Panc1 (cell line): Measurements from ENCODE around the gene VAV3.

Experiments
- POLR2AphosphoS5 ChIP-seq: IDR thresholded peaks from 2 replicates; pipeline ENCODE4 v1.6.1; 2012; ENCODE audit warnings: mild to moderate bottlenecking, low read depth, low read length, moderate library complexity
- REST ChIP-seq, 2 experiments: IDR thresholded peaks; 2 replicates each; pipeline ENCODE4 v1.6.1; 2011 to 2012; ENCODE audit warnings: low read depth in 2 of 2, control low read depth in 1 of 2, low read length in 1 of 2, mild to moderate bottlenecking in 1 of 2, moderate library complexity in 1 of 2; ENCODE audit not compliant: insufficient read depth in 1 of 2
- TF ChIP-seq, protein P1 (sequence below): fragments of 450-650 bp; IDR thresholded peaks from 2 replicates; pipeline ENCODE4 v1.5.1; 2017; ENCODE audit warnings: mild to moderate bottlenecking

- TF ChIP-seq, protein P1, sequence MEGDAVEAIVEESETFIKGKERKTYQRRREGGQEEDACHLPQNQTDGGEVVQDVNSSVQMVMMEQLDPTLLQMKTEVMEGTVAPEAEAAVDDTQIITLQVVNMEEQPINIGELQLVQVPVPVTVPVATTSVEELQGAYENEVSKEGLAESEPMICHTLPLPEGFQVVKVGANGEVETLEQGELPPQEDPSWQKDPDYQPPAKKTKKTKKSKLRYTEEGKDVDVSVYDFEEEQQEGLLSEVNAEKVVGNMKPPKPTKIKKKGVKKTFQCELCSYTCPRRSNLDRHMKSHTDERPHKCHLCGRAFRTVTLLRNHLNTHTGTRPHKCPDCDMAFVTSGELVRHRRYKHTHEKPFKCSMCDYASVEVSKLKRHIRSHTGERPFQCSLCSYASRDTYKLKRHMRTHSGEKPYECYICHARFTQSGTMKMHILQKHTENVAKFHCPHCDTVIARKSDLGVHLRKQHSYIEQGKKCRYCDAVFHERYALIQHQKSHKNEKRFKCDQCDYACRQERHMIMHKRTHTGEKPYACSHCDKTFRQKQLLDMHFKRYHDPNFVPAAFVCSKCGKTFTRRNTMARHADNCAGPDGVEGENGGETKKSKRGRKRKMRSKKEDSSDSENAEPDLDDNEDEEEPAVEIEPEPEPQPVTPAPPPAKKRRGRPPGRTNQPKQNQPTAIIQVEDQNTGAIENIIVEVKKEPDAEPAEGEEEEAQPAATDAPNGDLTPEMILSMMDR, result no peak
- TF ChIP-seq POLR2AphosphoS5 (no peak), REST (IDR thresholded peaks at IDR 0.05; ENCODE audit: insufficient read depth in 1 of 2, low read depth in 2 of 2, low read length in 1 of 2) (no peak)
Observed at GRCh38 chr1:107981277-107981676, 16.3 kb upstream of the VAV3 start.
